OCI-M2 (cell line): Measurements from ENCODE around the gene PAX6.

Source experiments
- DNase-seq: peaks from one replicate; lab custom pipeline; 2025; ENCODE audit not compliant: unreplicated experiment; lab: John Stamatoyannopoulos, UW

Gene PAX6

DNA sequence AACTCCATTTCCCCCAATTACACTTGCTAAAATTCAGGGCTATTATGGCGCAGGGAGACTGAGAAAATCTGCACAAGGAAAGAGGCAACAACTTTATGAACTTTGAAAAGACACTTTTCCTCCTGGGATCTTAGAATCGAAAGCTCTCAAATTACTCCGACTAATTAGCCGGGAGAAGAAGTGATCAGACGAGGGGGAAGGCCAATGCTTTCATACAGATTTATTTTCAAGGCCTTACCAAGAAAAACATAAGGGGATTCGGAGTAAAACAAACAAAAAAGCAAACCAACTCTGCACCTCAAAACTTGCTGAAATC is 1.6 kb downstream of the PAX6 start:
- DNase-seq: no peak

DNA sequence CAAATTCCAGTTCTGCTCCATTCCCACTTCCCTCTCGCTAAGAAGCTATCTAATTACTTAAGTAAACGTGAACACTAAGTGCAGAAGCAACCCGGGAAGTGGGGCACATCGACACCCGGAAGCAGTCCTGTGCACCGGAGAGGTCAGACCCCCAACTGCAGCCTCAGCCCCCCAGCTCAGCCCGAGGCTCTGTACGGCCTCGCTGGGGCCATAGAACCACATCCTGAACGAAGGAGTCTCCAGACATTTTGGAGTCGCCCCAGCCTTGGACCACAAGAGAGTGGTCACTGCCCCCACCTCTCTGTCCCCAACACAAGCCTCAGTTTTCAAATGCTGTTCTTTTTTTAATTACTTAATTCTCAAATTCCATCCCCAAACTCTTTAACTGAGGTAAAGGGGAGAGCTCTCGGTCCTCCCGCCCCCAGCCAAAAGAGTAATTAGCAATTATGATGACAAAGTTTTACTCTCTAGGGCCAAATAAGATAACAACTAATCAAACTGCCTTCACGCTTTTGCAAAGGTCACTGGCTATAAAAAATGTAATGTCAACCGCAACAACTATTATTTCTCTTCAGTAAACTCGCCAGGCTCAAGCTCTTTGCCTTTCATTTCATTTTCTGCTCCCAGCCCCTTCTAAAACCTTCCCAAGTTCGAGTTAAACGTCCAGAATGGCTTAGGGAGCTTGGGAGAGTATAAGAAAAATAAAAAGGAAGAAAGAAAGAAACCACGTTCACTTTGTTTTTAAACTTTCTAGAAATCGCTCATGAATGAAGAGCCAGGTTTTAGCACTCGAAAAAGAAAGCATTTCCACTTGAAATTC is 2.2 kb downstream of the PAX6 start:
- DNase-seq: no peak

DNA sequence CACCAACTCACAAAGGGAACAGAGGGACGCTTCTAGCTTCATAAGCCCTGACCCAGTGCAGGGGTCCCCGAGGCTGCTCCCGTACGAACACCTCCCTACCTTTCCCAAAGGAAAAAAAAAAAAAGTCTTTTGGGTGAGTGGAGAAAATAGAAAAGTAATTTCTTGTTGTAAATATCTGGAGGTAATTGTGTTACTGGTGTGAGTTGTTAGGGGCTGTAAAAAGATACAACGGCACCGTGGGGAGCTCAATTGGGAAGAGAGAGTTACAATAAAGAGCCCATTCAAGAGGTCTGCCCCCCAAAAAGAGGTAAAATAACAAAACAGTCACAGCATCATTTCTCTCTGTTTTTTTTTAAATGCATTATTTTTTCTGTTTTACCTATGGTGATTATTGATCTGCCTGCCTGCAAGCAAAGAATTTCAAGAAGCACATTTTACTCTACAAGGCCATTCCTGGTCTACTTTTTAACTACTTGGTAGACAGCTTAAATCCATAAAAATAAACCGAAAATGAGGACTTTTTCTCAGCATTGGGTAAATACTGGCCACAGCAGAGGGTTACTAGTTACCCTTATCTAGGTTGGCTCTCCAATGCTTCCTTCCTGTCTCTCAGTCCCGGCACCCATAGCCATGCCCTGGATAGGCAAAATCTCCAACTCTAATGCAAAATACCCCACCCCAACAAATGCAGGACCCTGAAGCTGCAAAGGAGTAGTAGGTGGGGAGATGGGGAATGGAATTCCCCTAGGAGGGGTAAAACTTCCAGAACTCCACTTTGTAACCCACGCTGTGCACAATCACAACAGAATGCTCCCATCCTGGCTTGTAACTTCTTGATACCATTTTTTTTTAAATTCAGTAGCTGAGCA is 3.1 kb downstream of the PAX6 start:
- no peak for DNase-seq

DNA sequence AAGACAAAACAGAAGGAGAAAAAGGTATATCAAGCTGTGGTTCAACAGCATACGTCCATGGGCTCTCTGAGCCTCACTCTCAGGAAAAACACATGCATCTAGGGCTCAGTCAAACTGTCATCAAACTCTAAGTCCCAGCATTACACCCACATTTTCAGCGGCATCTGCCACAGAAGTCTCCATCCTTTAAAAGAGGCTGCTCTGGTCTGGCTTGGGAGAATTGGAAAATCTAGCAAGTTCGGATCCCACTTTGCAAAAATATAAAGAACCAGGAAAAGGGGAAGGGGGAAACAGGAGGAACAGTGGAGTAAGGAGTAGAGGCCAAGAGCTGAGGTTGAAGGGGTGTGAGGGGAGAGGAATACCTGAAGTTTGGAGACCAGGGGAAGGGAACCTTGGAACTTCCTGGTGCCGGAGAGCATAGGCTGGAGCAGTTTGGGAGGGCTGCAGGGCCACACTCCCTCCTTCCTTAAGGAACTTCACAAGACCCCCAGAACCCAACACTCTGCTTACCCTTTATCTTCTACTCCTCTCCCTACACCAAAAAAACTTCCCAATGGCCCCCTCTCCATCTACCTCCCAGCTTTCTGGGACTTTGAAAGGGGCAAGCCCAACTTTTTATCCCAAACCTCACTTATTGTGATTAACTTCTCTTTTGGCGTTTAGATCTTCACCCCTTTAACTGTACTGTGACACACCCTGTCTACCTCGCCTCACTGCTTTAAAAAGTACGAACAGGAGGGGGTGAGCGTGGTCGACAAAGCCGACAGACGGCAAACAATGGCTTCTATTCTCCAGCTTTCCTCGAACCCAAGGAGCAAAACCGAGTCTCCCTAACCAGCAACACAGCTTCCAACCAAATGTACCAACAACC is 4.0 kb downstream of the PAX6 start:
- no peak for DNase-seq

DNA sequence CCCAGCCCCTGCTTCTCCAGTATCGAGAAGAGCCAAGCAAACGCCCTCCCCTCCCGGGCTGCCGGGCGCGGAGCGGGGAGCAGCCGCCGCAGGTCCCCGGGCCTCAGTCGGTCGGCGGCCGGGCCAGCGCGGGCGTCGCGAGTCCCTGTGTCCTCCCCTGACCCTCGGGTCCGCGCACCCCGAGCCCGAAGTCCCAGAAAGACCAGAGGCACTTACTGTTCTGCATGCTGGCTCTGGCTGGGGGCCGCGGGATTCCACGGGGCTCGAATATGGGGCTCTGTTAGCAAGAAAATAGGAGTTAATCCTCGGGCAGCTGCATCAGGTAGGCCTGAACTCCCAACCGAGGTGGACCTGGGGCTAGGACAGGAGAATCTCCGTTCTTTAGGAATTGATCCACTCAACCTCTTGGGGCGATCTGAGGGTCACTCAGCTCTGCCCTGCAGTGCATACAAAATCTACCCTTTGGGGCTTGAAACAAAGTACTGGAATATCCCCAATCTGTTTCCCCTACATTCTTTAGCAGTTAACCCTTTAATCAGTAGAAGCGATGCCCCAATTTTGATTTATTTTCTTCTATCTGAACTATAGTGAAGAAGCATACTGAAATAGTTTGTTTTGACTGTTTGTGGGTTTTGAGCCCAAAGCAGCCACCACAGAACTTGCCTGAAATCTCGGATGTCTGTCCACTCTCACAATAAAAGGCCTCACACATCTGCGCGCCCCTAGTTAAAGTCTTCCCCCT is 4.8 kb downstream of the PAX6 start:
- no peak for DNase-seq

DNA sequence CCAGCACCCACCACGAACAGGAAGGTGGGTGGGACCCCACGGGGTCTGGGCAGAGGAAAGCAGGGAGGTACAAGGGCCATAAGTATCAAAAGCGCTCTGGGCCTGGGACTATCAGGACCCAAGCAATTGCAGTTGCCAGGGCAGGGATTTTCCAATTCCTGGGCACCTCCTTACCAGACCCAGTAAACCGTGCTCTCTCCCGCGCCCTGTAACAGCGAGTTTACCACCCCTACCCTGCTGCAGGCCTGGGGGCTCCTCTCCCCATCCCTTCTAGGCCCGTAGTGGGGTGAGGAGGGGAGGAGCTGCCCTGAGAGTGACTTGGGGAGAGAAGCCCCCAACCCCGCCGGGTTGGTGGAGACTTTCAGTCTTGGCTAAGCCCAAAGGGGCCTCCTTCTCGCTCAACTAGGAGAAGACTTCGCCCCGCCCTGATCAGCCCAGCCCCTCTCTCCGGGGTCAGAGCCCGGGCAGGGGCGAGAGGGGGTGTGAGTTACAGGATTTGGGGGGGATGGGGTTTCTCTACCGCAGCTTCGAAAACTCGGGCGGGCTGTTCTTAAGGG is 5.4 kb downstream of the PAX6 start:
- DNase-seq: no peak

DNA sequence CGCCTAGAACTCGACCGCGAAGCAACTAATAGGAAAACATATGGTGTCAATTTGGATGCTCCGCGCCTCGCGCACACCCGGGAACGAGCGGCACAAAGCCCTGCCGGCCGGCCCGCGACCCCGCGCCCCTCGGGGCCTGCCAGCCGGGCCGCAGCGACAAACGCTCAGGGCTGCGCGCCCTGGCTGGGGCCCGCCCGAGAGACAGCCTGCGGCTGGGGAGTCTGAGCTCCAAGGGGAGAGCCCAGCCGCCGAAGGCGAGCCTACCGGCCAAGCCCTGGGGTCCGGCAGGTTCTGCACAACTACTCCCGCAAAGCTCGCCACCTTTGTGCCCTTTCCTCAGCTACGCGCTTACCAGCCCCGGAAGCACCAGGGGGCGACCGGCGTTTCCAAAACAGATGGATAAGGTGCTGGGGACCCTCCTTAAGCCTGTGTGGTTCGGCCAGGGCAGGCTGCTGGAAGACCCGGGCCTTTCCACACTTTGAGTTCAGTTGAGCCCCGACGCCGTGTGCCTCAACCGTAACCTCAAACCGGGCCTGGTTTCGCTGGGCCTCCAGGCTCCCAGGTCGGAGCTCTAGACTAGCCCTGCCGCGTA is 6.0 kb downstream of the PAX6 start:
- no peak for DNase-seq

DNA sequence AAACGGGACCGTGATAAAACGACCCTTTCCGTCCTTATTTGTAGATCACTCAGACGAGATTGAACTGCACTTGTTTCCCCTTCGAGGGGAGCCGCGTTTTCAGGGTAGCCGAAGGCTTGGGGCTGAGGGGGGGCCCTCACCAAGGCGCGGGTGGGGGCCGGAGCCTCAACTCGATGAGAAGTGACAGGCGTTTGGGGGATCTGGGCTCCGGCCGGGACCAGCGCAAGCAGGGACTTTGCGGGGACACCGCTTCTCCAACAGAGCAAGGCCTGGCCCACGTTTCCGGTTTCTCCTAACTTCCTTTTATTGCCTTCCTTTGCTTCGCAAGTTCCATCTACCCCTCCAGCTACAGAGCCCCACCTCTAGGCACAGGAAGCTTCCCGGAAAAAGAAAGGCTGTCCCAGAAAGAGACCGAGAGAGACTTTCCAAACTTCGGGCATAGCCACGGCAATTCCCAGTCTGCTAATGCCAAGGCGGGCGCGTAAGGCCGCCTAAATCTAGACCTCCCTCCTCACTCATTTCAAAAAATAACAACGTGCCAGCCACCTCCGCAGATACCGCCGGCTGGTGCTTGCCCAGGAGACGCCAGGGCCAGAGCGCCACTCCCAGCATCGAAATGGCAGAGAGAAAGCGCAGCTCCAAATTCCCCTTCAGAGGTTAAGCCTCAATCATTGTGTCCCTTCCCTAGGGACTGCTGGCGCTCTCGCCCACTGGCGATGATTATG is 6.6 kb downstream of the PAX6 start:
- no peak for DNase-seq

DNA sequence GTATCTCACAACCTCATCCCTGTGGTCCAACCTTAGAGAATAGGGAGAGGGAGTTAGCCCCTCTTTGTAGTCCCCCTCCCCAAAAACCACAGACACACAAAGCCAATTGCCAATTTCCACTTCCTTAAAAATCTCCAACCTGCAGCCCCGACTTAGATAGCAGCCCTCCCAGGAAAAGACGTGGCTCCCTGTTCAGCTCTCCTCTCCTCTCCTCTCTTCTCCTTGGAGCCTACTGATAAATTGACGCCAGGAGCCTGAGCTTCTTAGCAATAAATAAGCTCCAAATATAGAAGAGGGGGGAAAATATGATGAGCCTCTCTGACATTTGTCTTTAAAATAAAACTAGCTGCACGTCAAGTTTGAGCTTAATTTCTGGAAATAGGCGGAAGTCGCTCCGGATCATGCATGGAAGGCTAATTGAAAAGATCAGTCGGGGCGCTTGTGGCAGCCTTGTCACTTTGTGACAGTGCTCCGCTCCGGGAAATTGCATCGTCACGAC is 7.3 kb downstream of the PAX6 start:
- no peak for DNase-seq

DNA sequence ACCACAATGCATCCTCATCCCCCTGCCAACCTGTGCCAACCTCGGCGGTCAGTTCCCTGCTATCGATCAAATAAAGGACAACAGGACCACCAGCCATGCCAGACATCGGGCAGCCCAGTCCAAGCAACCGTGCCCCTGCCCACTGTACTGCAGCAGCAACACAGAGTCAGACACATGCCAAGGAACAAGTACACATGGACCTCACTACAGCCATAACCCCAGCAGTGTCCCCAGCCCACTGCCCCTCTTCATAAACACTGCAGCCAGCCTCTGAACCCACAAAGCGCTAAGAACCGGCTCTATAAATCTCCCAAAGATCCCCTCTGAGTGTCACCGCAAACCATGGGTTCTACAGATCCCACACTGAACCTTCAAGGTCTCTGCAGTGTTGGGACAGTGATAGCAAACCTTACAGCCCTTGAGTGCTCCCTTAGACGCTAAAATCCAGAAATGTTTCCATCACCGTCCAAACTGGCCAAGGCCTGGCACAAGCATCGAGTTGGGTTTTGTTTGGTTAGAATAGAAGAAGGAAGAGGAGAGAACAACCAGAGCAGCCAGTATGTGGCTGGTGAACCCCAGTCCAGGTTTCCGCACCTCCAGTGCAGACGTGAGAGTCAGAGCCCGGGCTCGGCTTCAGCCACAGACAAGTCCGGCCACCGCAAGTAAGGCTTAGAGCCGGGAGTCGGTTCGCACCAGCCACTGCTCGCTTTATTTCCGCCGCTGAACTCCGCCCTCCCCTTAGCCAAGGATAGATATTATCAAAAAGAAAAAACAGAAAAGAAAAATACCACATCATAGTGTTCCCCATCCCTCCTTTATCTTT is 7.9 kb downstream of the PAX6 start:
- no peak for DNase-seq

DNA sequence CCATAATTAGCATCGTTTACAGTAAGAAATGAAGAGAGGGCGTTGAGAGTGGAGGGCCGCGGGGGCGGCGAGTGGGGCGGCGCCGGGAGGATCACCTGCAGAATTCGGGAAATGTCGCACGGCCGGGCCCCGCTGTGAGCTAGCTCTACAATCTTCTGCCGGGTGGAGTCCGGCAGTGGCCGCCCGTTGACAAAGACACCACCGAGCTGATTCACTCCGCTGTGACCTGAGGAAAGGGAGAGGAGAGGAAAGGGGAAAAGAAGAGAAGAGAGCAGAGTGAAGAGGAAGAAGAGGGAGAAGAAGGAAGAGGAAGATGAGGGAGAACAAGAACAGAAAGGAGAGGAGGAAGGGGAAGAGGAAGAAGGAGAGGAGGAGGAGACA is 8.5 kb downstream of the PAX6 start:
- no peak for DNase-seq

DNA sequence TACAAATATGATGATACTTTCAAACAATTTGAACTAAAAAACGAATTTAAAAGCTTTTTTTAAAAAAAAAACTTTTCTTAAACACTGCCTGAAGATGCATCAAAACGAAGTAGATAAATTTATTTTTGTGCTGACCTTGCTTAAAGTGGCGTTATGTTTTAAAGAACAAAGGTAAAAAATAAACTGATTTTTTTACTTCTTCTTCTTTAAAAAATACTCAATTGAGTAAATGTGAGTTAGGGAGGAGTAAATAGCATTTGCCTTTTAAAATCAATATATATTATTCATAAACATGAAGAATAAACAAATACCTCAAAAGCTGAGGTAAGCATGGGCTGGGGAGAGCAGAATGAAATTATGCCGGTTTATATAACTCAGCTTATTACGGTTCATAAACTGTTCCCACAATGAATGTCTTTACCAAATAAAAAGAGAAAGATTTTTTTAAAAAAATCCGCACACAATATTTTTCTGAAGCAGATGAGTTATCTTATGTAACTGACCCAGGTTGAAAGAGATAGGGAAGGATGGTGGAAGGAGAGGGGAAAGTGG is 9.0 kb downstream of the PAX6 start:
- no peak for DNase-seq

DNA sequence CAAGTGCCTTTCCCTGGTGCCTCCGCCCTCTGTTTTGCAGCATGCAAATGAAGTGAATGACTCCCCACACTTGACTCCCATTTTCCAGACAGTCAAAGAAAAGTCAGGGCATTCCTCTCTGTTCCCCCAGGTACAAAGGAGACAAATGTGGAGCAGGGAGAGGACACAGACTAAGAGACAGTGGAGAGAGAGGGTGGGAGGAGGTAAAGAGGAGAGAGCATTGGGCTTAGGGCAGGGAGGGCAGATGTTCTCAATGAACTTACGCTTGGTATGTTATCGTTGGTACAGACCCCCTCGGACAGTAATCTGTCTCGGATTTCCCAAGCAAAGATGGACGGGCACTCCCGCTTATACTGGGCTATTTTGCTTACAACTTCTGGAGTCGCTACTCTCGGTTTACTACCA is 9.8 kb downstream of the PAX6 start:
- no peak for DNase-seq

DNA sequence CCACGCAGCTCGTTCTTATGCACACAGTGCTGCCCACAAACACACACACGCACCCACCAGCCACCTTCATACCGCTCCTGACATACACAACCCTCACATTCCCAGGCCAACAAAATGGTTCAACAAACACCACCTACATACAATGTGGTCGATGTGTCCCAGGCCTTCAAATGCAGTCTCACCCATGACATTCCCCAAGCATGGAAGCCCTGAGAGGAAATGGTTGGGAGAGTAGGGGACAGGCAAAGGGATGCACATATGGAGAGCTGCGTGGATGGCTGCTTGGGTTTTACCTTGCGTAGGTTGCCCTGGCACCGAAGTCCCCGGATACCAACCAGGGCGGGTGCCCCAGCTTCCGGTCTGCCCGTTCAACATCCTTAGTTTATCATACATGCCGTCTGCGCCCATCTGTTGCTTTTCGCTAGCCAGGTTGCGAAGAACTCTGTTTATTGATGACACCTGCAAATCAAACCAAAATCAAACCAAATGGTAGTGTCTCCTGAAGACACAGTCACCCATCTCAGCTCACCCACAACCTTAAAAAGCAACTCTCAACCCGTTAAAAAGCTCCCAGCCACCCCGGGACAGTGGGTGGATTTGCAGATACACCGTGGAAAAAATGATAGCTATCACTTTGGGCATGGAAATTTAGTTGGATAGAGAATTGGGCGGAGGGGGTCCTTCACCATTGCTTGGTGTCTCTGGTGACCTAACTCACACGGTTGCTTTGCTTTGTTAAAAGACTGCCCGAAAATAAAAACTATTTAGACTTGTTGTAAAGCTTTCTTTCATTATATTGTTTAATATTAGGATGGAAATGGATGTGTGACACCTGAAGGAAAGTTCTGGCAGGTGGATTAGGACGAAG is 10.5 kb downstream of the PAX6 start:
- DNase-seq: no peak

DNA sequence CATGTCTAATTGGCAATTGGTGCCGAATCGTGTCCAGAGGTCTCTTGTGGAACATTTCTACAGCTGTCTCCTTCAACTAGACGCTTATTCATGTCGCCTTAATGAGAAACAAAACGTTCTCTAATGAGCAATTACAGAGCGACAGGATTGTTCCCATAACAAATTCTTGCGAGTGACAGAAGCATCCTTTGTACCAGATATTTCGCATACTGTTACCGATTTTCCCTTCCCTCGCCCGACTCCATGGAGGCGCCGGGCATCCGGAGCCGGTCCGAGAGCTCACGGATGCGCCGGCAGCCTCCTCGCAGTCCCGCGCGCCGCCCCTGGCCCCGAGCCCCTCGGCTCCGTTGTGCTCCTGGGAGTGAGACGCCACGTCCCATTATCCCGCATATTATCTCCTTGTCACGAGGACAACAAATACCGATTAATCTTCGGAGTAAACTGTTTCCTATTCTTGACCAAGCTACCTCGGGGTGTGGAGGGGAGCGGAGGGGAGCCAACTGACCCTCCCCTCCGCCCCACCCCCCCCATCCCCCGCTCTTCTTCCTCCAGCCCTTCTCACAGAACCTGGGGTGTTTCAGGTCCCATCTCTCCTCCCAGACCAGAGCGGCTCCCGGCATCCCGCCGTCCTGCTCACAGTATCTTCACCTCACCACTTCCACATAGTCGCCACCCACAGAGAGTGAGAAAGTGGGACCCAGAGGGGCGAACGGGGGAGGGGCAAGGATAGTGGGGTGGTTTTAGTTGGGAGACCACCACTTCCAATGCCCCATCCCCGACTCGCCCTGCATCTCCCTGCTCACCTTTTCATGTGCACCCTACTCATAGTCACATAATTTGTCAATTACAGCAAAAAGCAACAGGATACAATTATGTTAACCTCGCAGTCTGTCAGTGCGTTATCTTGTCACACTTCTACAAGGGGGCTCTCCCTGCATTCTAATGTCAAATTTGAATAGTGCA is 11.4 kb downstream of the PAX6 start:
- no peak for DNase-seq
